HFF-Myc (cell line): ENCODE data around the gene PPM1B.
"Not testable (repeated sequence)": the region's sequence is repeated elsewhere in the genome, so short reads cannot be mapped to it uniquely, and the experiment has no call there.

ENCODE experiments used
- DNase-seq: peaks from one replicate; pipeline ENCODE4 v3.0.0-alpha.2; 2011; ENCODE audit warnings: low read depth; ENCODE audit errors: extremely low read depth
- H3K4me3 ChIP-seq: replicated peaks from 2 replicates; pipeline ENCODE4 v1.5.1; 2011; ENCODE audit warnings: low read depth, mild to moderate bottlenecking, control low read depth, low read length
- CTCF ChIP-seq: IDR thresholded peaks from 2 replicates; pipeline ENCODE4 v1.5.1; 2012; ENCODE audit warnings: mild to moderate bottlenecking, low read depth, low read length, control low read depth; ENCODE audit errors: missing control alignments

PPM1B gene

GRCh38 chr2:44131177-44131576, 37.5 kb upstream of the PPM1B start:
- H3K4me3 ChIP-seq = no peak overlapping the region
- no peak for TF ChIP-seq CTCF
- no peak for DNase-seq

GRCh38 chr2:44133602-44134001, 35.1 kb upstream of the PPM1B start:
- not testable (repeated sequence) for H3K4me3 ChIP-seq, DNase-seq

- no peak for TF ChIP-seq CTCF
- no peak for DNase-seq
- no peak overlapping the region for H3K4me3 ChIP-seq
These were observed 33.8 kb upstream of the PPM1B start for GRCh38 chr2:44134848-44135247.

GRCh38 chr2:44135296-44135695, 33.4 kb upstream of the PPM1B start:
- no peak overlapping the region for H3K4me3 ChIP-seq

GRCh38 chr2:44135771-44136170, 32.9 kb upstream of the PPM1B start:
- no peak overlapping the region for H3K4me3 ChIP-seq
- no peak for DNase-seq
- no peak for TF ChIP-seq CTCF

More at GRCh38 chr2:44135296-44135695, 33.4 kb upstream of the PPM1B start:
- DNase-seq = no peak
- TF ChIP-seq CTCF = no peak

GRCh38 chr2:44136252-44136651, 32.4 kb upstream of the PPM1B start:
- H3K4me3 ChIP-seq = no peak overlapping the region
- no peak for TF ChIP-seq CTCF
- no peak for DNase-seq

- no peak overlapping the region for H3K4me3 ChIP-seq
- no peak for DNase-seq
- no peak for TF ChIP-seq CTCF
These were observed 31.6 kb upstream of the PPM1B start for GRCh38 chr2:44137048-44137447.
